Sigmoid colon (tissue), 4 donors: ENCODE data around the gene MRPL28.

Experiments used
- EP300 ChIP-seq, 4 donors: sonication (generic); formaldehyde crosslinking; IDR thresholded peaks; one replicate each; pipeline ENCODE4 v1.6.1; 2017; ENCODE audit warnings: antibody characterized with exemption in 4 of 4
- POLR2A ChIP-seq, 2 donors: fragments of 450-650 bp; IDR thresholded peaks; one replicate each; pipeline ENCODE4 v1.6.1; 2016; ENCODE audit warnings: antibody characterized with exemption in 2 of 2, mild to moderate bottlenecking in 2 of 2, moderate library complexity in 2 of 2
- POLR2AphosphoS5 ChIP-seq, 4 donors: sonication (generic); formaldehyde crosslinking; IDR thresholded peaks; one replicate each; pipeline ENCODE4 v1.6.1; 2017; ENCODE audit warnings: antibody characterized with exemption in 4 of 4
- TF ChIP-seq, protein P1 (sequence below), 4 experiments: fragments of 450-650 bp in 3 of 4; fragments of 200-600 bp in 1 of 4; IDR thresholded peaks; one replicate each; pipeline ENCODE4 v1.5.1; 2016 to 2019; ENCODE audit warnings: antibody characterized with exemption in 4 of 4, mild to moderate bottlenecking in 3 of 4, moderate library complexity in 2 of 4

DNA sequence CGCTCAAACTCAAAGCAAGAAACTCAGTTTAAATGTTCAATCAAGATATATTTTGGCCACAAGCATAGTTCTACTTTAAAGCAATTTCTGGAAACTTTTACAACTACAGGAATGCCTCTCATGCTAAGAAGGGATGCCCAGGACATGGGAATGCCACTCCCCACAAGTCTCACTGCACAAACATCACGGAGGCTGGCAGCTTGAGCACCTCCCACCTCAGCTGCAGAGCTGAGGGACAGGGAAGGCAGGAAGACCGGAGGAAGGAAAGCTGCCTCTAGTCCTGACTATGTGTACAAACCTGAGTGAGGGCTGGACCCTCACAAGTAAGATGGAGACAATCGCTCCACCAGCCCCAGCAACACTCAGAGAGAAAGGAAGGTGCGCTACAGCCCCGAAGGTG, 23.1 kb downstream of the MRPL28 start:
- TF ChIP-seq, protein P1, sequence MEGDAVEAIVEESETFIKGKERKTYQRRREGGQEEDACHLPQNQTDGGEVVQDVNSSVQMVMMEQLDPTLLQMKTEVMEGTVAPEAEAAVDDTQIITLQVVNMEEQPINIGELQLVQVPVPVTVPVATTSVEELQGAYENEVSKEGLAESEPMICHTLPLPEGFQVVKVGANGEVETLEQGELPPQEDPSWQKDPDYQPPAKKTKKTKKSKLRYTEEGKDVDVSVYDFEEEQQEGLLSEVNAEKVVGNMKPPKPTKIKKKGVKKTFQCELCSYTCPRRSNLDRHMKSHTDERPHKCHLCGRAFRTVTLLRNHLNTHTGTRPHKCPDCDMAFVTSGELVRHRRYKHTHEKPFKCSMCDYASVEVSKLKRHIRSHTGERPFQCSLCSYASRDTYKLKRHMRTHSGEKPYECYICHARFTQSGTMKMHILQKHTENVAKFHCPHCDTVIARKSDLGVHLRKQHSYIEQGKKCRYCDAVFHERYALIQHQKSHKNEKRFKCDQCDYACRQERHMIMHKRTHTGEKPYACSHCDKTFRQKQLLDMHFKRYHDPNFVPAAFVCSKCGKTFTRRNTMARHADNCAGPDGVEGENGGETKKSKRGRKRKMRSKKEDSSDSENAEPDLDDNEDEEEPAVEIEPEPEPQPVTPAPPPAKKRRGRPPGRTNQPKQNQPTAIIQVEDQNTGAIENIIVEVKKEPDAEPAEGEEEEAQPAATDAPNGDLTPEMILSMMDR (IDR thresholded peaks at IDR 0.05), result no peak
- TF ChIP-seq POLR2A (IDR thresholded peaks at IDR 0.05) (no peak), POLR2AphosphoS5 (IDR thresholded peaks at IDR 0.05) (no peak), EP300 (IDR thresholded peaks at IDR 0.05) (no peak)
